IPS-20b (cell line): ENCODE measurements around the gene MTFR2.

Experiments used
- H3K27ac ChIP-seq: one replicate; pipeline ENCODE4 v1.5.1; 2013; ENCODE audit warnings: low read length
- H3K27me3 ChIP-seq: 2 replicates; pipeline ENCODE4 v1.6.1; 2013; ENCODE audit warnings: mild to moderate bottlenecking, low read length, inconsistent platforms; ENCODE audit not compliant: insufficient read depth
- H3K36me3 ChIP-seq: 2 replicates; pipeline ENCODE4 v1.6.1; 2013; ENCODE audit warnings: low read depth, mild to moderate bottlenecking, inconsistent platforms, low read length, moderate library complexity; ENCODE audit not compliant: insufficient read depth
- H3K4me1 ChIP-seq: 2 replicates; pipeline ENCODE4 v1.6.1; 2013; ENCODE audit warnings: mild to moderate bottlenecking, control low read depth, inconsistent platforms, low read length, moderate library complexity; ENCODE audit not compliant: insufficient read depth
- H3K4me3 ChIP-seq: 2 replicates; pipeline ENCODE4 v1.5.1; 2013; ENCODE audit warnings: mild to moderate bottlenecking, low read length, inconsistent platforms
- H3K9ac ChIP-seq: 2 replicates; pipeline ENCODE4 v1.6.1; 2013; ENCODE audit warnings: low read depth, mild to moderate bottlenecking, inconsistent platforms, low read length, moderate library complexity
- H3K9me3 ChIP-seq: 2 replicates; pipeline ENCODE4 v1.6.1; 2013; ENCODE audit warnings: mild to moderate bottlenecking, low read depth, low read length, inconsistent platforms; ENCODE audit not compliant: insufficient read depth

Gene MTFR2

DNA sequence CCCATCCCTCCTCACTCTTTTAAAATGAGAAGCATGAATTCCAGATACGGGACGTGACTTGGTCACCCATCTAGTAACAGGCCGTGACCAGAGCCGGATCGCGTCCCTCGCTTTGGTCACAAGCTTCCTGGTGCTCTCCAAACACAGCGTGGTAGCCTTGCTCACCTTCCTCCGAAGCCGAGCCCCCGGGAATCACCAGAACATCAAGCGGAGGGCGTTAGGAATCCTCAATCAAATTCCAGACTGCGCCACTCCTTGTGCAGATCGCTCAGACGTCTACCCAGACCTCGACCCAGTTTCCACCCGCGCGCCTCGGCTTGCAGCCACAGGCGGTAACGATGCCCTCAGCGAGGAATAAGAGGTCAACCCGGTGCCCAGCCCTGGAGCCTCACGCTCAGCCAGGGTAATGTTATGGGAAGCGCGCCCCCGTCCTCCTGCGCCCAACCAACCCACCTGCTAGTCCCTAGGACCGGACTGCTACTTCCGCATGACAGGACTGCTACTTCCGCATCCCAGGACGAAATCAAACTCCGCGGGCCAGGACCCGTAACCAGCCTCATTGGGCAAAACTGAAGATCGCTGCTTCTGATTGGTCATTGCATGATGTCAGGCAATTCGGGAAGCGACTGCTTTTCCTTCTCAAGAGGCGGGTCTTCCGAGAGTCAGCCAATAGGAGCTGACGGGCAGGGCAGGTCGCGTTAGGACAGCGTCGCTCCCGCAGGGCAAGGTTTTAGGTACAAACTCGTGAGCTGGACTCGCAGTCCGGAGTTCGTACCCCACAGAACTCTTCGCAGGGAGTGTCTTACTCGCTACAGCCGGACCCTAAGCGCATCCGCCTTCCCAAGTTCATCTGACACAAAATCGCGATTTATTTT lies at the start of gene MTFR2:
Gene MTFR2, minus strand, starts transcription at position 501 of the 875 bp plus-strand sequence. CDS start 1,212 bp downstream, outside the sequence.
- Histone ChIP-seq H3K27ac (no peak within 1 kb of the TSS), H3K27me3 (no peaks in the 10 kb centered on the region), H3K4me1 (no peaks in the 10 kb centered on the region), H3K36me3 (no peaks in the 10 kb centered on the region), H3K9me3 (no peaks in the 10 kb centered on the region), H3K9ac (peak within 1 kb of the TSS; percentile 80), H3K4me3 (peak within 1 kb of the TSS; percentile 82)

- Histone ChIP-seq H3K27me3 (no peaks in the 10 kb centered on the region), H3K4me3 (no peak overlapping the region), H3K4me1 (peaks cover 4% of the 10 kb centered on the region; the same call in 1 of the 2 replicates)
Observed at GRCh38 chr6:136294621-136295020, 44.5 kb upstream of the MTFR2 start.

GRCh38 chr6:136290410-136291010 lies 40.4 kb upstream of the MTFR2 start:
- Histone ChIP-seq H3K36me3 (no peaks in the 10 kb centered on the region), H3K9ac (peak overlapping the region; percentile 100), H3K9me3 (no peaks in the 10 kb centered on the region), H3K27ac (peak overlapping the region; percentile 92), H3K4me3 (peak overlapping the region; percentile 96), H3K4me1 (peaks cover 8% of the 10 kb centered on the region; the same call in 1 of the 2 replicates), H3K27me3 (no peaks in the 10 kb centered on the region)

More at GRCh38 chr6:136294621-136295020, 44.5 kb upstream of the MTFR2 start:
- Histone ChIP-seq H3K36me3 (no peaks in the 10 kb centered on the region), H3K9me3 (no peaks in the 10 kb centered on the region), H3K27ac (no peak overlapping the region), H3K9ac (no peak overlapping the region)

DNA sequence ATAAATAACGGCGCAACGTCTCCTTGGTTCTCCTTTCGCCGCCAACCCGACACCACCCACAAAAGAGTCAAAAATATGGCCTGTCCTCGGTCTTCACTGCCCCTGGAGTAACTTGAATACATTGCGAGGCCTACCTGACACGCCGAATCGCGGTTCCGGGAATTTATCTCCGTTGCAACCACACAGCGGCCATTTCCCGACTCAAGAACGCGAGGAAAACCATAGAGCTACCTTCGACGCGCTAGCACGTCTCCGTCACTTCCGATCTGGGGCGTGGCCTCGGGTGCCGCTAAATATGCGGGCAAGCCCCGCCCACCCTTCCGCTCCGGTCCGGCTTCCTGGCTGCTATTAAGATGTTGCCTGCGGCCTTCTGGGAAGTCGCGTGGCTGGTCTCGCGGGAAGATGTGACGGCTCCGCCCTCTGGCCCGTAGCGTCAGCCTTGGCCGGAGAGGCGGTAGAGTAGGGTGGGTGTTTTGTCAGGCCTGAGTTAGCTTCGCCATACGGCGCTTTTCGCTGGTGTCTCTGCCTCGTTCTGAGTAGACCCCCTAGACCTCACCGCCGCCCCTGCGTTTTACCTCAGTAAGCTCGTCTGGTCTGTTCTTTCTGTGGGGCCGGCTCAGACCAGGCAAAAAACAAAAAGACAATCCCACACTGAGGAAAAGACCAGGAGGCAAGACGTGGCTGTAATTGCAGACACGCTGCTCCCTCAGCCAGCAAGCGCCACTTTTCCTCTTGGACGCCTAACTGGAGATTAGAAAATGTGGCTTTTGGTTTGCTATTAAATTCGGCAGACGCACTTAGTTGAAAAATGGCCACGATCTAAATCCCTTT lies 39.7 kb upstream of the MTFR2 start, which contains the start of gene BCLAF1:
Gene BCLAF1, minus strand, starts transcription at position 268 of the 831 bp plus-strand sequence. CDS start 9,980 bp downstream, outside the sequence.
- peaks cover 9% of the 10 kb centered on the region; the same call in 1 of the 2 replicates for H3K4me1 ChIP-seq
- peak within 1 kb of the TSS; percentile 100 for H3K9ac ChIP-seq
- H3K27ac ChIP-seq, result peak within 1 kb of the TSS; percentile 98
- no peaks in the 10 kb centered on the region for H3K36me3 ChIP-seq
- peak within 1 kb of the TSS; percentile 96 for H3K4me3 ChIP-seq
- H3K9me3 ChIP-seq, result no peaks in the 10 kb centered on the region
- no peaks in the 10 kb centered on the region for H3K27me3 ChIP-seq

DNA sequence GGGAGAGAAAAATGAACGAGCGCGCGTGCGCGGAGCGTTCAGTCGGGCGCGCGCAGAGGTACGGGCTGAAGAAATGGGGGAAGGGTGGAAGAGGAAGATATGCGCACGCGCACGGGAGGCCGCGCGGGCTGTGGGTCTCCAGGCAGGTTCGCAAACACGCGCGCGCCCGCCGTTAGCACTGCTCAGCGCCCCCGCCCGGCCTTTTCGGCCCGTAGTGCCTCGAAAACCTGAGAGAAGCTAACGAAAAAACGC lies 39.1 kb upstream of the MTFR2 start:
- H3K4me3 ChIP-seq, result peak overlapping the region; percentile 96
- no peaks in the 10 kb centered on the region for H3K27me3 ChIP-seq
- peaks cover 14% of the 10 kb centered on the region; the same call in 1 of the 2 replicates for H3K4me1 ChIP-seq
- H3K9ac ChIP-seq, result peak overlapping the region; percentile 100
- H3K27ac ChIP-seq, result peak overlapping the region; percentile 98
- H3K9me3 ChIP-seq, result no peaks in the 10 kb centered on the region
- H3K36me3 ChIP-seq, result no peaks in the 10 kb centered on the region

GRCh38 chr6:136288566-136289326 lies 38.6 kb upstream of the MTFR2 start:
- Histone ChIP-seq H3K4me3 (peak overlapping the region; percentile 96), H3K27me3 (no peaks in the 10 kb centered on the region), H3K27ac (peak overlapping the region; percentile 98), H3K36me3 (no peaks in the 10 kb centered on the region), H3K9me3 (no peaks in the 10 kb centered on the region), H3K4me1 (peaks cover 15% of the 10 kb centered on the region; the same call in 1 of the 2 replicates), H3K9ac (peak overlapping the region; percentile 100)

DNA sequence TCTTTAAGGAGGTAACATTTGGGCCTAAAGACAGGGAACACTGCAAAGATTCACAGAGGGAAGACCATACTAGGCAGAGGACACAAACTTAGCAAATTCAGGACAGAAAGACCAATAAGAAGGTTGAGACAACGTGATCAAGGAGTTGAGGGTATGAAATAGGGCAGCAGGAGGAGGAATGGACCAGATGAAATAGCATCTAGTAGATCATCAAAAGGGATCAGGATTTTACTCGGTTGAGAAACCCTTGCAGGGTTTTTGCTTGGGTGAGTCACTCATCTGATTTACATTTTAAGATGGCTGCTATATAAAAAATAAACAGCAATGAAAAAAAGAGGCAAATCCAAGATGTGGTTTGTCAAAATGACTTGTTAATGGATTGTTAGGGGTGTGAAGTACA lies 34.8 kb upstream of the MTFR2 start:
- Histone ChIP-seq H3K4me1 (peaks cover 27% of the 10 kb centered on the region), H3K27ac (no peak overlapping the region), H3K9me3 (no peaks in the 10 kb centered on the region), H3K9ac (no peak overlapping the region; the same call in 1 of the 2 replicates), H3K27me3 (no peaks in the 10 kb centered on the region), H3K4me3 (no peak overlapping the region; the same call in 1 of the 2 replicates), H3K36me3 (peaks cover 26% of the 10 kb centered on the region)

GRCh38 chr6:136282906-136283305 lies 32.8 kb upstream of the MTFR2 start:
- no peak overlapping the region for H3K9ac ChIP-seq
- H3K36me3 ChIP-seq, result peaks cover 45% of the 10 kb centered on the region
- H3K27me3 ChIP-seq, result no peaks in the 10 kb centered on the region
- no peak overlapping the region for H3K4me3 ChIP-seq
- peaks cover 24% of the 10 kb centered on the region for H3K4me1 ChIP-seq
- H3K27ac ChIP-seq, result no peak overlapping the region
- no peaks in the 10 kb centered on the region for H3K9me3 ChIP-seq

GRCh38 chr6:136280032-136280609 lies 30.0 kb upstream of the MTFR2 start:
- Histone ChIP-seq H3K36me3 (peaks cover 70% of the 10 kb centered on the region), H3K4me3 (no peak overlapping the region), H3K27ac (no peak overlapping the region), H3K9me3 (no peaks in the 10 kb centered on the region), H3K9ac (no peak overlapping the region), H3K4me1 (peaks cover 24% of the 10 kb centered on the region), H3K27me3 (no peaks in the 10 kb centered on the region)

DNA sequence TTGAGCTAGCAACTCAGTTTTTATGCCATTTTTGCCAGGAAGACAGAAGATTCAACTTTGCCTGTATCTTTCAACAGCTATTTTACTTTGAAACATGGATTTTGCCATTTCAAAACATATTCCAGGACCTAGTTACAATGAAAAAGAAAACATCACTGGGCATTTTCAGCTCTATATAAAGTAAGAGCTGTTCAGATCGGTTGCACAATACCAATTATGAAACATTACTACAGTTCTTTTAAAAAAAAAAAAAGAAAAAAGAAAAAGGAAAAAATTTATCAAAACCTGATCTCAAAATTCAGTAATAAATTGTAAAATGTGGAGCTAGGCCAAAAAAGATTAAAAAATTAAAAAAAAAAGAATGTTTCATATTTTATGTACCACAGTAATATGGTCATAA lies 24.0 kb upstream of the MTFR2 start:
- H3K9me3 ChIP-seq, result no peaks in the 10 kb centered on the region
- H3K27ac ChIP-seq, result no peak overlapping the region
- no peaks in the 10 kb centered on the region for H3K27me3 ChIP-seq
- no peak overlapping the region for H3K9ac ChIP-seq
- peaks cover 96% of the 10 kb centered on the region for H3K36me3 ChIP-seq
- H3K4me3 ChIP-seq, result no peak overlapping the region
- H3K4me1 ChIP-seq, result no peaks in the 10 kb centered on the region
